Neural progenitor cell (in vitro differentiated cells): ENCODE measurements around the gene EHBP1.

Experiments
- CTCF ChIP-seq: fragments of 200-600 bp; sonication (generic); IDR thresholded peaks from 2 replicates; pipeline ENCODE4 v1.5.1; 2017; ENCODE audit warnings: antibody characterized with exemption, mild to moderate bottlenecking
- EZH2 ChIP-seq: fragments of 200-600 bp; sonication (generic); IDR thresholded peaks from 2 replicates; pipeline ENCODE4 v1.6.1; 2017; ENCODE audit warnings: antibody characterized with exemption, mild to moderate bottlenecking, moderate library complexity

- TF ChIP-seq CTCF (no peak), EZH2 (no peak)
Measured at GRCh38 chr2:62660087-62660486, 45.4 kb upstream of the EHBP1 start.
